GM18867 (cell line): Measurements from ENCODE around the gene ZDHHC17.
"Not testable (repeated sequence)": the region's sequence is repeated elsewhere in the genome, so short reads cannot be mapped to it uniquely, and the experiment has no call there.

Experiments used
- ATAC-seq: cut with Tn5 transposase; IDR thresholded peaks from one replicate; pipeline ENCODE4 v1.9.1; 2021; ENCODE audit warnings: mild to moderate bottlenecking, moderate library complexity; ENCODE audit not compliant: unreplicated experiment

Gene ZDHHC17

DNA sequence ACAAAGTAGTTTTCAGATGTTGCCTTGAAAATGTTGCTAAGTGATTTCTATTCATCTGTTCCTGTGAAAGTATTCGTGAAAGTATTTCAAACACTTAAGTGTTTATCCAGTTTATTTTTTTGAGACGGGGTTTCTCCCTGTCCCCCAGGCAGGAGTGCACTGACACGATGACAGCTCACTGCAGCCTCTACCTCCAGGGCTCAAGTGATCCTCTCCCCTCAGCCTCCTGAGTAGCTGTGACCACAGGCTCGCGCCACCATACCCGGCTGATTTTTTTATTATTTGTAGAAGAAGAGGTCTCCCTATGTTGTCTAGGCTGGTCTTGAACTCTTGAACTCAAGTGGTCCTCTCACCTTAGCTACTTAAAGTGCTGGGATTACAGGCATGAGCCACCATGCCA is 1.7 kb downstream of the ZDHHC17 start:
- no peak for ATAC-seq

DNA sequence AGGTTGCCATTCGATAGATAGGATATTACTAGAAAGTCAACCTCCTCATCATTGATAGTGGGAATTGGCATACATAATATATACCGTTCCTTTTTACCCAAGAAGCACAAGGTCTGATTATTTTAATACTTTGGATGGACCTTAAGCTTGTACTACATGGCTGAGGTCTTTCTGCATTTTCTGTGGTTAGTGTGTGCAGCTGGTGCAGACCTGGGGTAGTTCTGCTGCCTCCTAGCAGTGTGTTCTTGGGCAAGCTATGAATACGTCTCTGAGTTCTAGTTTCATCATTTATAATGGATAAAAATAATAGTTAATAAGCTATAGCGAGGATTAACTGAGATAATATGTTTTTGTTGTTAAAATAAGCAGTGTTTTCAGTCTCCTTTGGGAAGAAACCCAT is 2.2 kb downstream of the ZDHHC17 start:
- ATAC-seq: no peak

DNA sequence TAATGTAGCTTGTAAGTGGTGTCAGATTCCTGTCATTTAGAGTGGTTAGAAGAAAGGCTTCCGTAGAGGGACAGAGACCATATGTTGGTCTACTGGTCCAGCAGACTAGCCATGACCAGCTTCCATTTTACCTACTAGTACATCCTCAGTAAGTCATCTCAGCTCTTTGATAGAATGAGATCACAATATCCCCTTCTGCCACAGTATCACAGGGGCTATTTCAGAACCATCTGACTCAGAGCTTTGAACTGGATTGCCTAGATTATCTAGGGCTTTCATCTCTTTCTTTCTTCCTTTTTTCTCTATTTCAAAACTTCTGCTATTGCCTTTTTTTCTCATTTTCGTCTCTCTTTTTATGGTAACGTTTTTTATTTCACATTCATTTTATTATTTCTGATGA is 4.7 kb downstream of the ZDHHC17 start:
- ATAC-seq: no peak

GRCh38 chr12:76777765-76778216 is 13.9 kb downstream of the ZDHHC17 start:
- ATAC-seq: peak; percentile 100

DNA sequence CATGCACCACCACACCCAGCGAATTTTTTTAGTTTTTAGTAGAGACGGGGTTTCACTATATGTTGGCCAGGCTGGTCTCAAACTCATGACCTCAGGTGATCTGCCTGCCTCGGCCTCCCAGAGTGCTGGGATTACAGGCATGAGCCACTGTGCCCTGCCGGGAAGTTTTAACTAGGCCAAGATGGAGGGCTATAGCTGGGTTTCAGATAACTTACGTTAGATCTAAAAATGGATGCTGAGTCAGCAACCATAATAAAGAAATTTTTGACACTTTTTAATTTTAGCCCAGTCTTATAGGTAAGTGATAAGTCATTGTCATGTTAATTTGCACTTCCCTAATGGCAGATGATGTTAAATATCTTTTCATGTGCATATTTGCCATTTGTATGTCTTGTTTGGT is 14.4 kb downstream of the ZDHHC17 start:
- no peak for ATAC-seq

GRCh38 chr12:76779310-76779709 is 15.4 kb downstream of the ZDHHC17 start:
- ATAC-seq: not testable (repeated sequence)

- no peak for ATAC-seq
Measured at GRCh38 chr12:76781321-76781720, 17.4 kb downstream of the ZDHHC17 start.

DNA sequence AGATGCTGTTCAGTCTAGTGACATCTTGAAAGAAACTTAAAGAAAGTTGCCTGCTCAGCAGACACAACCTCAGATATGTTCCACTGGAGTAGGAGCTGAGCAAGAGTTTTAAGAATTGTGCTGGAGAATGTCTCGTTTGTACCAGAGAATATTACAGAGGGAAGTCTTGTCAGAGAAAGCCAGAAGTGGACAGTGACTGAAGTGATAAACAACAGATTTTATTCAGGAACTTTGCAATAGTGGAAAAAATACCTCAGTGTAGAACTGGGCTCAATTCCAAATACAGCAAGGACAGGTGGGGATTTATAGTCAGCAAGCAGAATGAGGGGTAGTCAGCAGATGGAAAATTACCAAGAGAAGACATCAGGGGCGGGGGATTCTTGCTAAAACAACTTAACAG is 18.6 kb downstream of the ZDHHC17 start:
- ATAC-seq: no peak

GRCh38 chr12:76784600-76785051 is 20.7 kb downstream of the ZDHHC17 start:
- no peak for ATAC-seq

- no peak for ATAC-seq
Measured at GRCh38 chr12:76785407-76785806, 21.5 kb downstream of the ZDHHC17 start.

DNA sequence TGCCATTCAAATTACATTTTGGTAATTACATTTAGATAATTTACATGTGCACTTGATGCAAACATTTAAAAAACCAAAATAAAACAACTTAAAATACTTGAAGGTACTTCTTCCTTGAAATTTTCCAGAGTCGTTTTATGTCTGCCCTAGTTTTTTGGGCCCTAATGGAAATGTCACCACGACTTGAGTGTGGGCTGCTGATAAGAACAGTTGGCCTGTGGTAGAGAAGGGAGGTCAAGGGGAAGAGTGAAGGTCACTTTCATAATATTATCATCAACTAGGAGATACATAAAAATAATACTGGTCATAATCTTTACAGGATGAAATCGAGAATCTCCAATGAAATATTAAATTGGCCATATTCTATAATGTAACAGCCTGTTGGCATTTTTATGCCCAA is 23.1 kb downstream of the ZDHHC17 start:
- ATAC-seq: no peak

DNA sequence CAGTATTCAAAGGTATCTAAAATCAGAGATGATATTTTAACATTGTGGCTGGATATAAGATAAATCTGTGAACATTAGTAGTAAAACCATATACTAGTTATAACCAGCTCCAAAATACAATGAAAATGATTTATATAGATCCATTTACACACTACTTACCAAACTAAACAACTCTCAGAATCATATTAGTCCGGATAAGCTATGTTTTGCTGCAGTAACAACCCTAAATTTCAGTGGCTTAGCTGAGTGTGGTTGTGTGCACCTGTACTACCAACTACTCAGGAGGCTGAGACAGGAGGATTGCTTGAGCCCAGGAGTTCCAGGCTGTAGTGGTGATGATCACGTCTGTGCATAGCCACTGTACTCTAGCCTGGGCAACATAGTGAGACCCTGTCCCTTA is 23.8 kb downstream of the ZDHHC17 start:
- no peak for ATAC-seq

- ATAC-seq: no peak
Measured at GRCh38 chr12:76789335-76790050, 25.6 kb downstream of the ZDHHC17 start.

DNA sequence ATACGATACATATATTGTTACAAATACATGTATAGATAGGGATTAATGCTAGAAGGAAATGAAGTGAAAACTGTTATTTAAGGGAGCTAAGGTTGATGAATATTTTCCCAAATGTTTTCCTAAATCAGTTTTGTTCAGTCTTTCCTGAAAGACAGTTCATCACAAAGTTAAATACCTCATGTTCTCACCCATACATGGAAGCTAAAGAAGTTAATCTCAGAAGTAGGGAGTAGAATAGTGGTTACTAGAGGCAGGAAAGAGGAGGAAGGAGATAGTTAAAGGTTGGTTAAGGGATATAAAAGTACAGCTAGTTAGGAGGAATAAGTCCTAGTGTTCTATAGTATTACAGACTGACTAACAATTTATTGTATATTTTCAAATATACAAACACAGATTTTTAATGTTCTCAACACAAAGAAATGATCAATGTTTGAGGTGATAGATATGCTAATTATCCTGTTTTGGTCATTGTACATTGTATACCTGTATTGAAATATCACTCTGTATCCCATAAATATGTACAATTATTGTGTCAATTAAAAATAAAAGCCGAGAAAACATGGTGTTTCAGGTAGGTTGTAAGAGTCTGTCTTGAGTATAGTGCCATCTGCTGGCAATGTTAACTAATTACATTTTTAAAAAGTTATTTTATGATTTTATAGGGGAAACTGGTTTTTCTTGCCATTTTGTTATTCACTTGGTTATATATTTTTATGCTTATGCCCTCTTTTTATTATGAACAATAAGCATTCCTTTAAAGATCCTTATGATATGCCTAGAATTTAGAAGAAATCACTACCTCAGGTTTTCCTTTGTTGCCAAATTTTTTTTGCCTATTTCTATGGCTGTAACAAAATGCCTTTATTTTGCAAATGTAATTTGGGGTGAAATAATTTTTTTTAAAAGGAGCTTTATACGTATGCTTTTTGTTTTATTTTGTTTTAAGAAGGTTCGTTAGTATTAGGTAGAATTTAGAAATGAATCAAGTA is 26.9 kb downstream of the ZDHHC17 start:
- no peak for ATAC-seq

GRCh38 chr12:76792828-76793227 is 28.9 kb downstream of the ZDHHC17 start:
- ATAC-seq: no peak

GRCh38 chr12:76798864-76799263 is 34.9 kb downstream of the ZDHHC17 start:
- no peak for ATAC-seq

- ATAC-seq: no peak
Measured at GRCh38 chr12:76799362-76799761, 35.4 kb downstream of the ZDHHC17 start.

DNA sequence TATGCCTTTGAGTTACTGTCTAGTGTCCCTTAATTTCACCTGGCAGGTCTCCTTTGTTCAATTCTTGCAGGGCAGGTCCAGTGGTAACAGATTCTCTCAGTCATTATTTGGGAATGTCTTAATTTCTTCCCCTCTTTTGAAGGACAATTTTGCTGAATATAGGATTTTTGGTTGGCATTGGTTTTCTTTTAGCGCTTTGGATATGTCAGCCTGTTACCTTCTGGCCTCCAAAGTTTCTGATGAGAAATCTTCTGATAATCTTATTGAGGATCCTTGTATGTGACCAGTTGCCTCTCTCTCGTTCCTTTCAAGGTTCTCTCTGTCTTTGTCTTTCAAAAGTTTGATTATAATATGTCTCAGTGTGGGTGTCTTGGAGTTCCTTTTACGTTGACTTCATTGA is 38.1 kb downstream of the ZDHHC17 start:
- no peak for ATAC-seq

DNA sequence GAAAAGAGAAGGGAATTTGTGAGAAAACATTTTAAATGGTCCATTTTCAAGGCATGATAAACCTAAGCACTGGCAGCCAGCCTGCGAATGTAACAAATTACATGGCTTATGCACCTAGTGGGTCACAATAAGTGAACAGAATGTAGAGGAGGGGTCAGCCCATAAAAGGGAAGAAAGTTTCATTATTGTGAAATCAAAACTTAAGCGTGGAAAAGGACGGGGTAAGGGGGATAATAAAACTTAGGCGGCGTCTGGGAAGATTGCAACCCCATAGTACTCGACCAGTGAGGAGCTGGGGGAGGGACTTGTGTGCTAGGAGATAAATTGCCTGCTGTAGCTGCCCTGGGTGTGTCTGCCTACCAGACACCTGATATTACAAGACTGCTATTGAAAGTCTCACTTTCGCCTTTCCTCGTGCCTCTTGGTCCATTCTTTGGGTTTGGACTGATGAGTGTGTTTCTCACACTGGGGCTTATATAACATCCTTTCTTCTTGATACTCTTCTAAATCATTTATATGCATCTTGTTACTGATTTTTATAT is 40.6 kb downstream of the ZDHHC17 start:
- ATAC-seq: no peak

GRCh38 chr12:76810671-76811419 is 46.9 kb downstream of the ZDHHC17 start:
- no peak for ATAC-seq

DNA sequence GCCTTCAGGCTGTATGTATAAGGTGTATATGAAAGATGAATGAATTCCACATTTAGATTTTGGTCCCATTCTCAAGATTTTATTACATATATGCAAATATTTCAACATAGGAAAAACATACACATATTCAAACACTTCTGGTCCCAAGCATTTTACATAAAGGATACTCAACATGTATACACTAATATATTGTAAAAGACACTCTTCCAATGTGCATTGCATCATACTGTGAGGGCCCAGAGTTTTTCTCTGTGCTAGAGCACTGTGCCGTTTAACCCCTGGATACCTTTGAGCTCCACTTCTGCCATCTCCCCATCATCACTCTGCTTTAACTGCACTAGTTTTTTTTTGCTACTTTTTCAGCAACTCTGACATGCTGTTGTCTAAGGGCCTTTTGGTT is 48.1 kb downstream of the ZDHHC17 start:
- ATAC-seq: no peak
